ENCODE measurements around the gene CAMTA1.

- TF ChIP-seq CTCF (conservative IDR thresholded peaks at IDR 0.05; ENCODE audit: low read depth, low read length) (no peak), EZH2 (IDR thresholded peaks at IDR 0.05; ENCODE audit: borderline replicate concordance, low read depth, low read length, poor library complexity, severe bottlenecking) (no peak)
Observed at GRCh38 chr1:7687411-7687810, 902.2 kb downstream of the CAMTA1 start.

All from A673 (cell line).